ENCODE results near the gene COL4A5.

COL4A5 gene

GRCh38 chrX:108696690-108697089 is 257.1 kb downstream of the COL4A5 start:
- no peaks in the 10 kb centered on the region for H3K9me3 ChIP-seq (ENCODE audit: control insufficient read depth, low read length)
- H3K4me1 ChIP-seq (ENCODE audit: control insufficient read depth, insufficient read depth, low read length), result no peaks in the 10 kb centered on the region
- no peak overlapping the region for H3K4me3 ChIP-seq (ENCODE audit: low read length)
- no peaks in the 10 kb centered on the region for H3K27me3 ChIP-seq (ENCODE audit: control insufficient read depth, insufficient read depth, low read length)
- H3K36me3 ChIP-seq (ENCODE audit: control insufficient read depth, insufficient read depth, low read length), result no peaks in the 10 kb centered on the region
- no peak overlapping the region for H3K9ac ChIP-seq (ENCODE audit: low read length)

GRCh38 chrX:108699368-108699767 is 259.7 kb downstream of the COL4A5 start:
- Histone ChIP-seq H3K4me3 (ENCODE audit: low read length) (no peak overlapping the region), H3K9me3 (ENCODE audit: control insufficient read depth, low read length) (no peaks in the 10 kb centered on the region), H3K36me3 (ENCODE audit: control insufficient read depth, insufficient read depth, low read length) (no peaks in the 10 kb centered on the region), H3K4me1 (ENCODE audit: control insufficient read depth, insufficient read depth, low read length) (no peaks in the 10 kb centered on the region), H3K9ac (ENCODE audit: low read length) (no peak overlapping the region), H3K27me3 (ENCODE audit: control insufficient read depth, insufficient read depth, low read length) (no peaks in the 10 kb centered on the region)

GRCh38 chrX:108701633-108702032 is 262.0 kb downstream of the COL4A5 start:
- Histone ChIP-seq H3K9ac (ENCODE audit: low read length) (no peak overlapping the region), H3K27me3 (ENCODE audit: control insufficient read depth, insufficient read depth, low read length) (no peaks in the 10 kb centered on the region), H3K4me1 (ENCODE audit: control insufficient read depth, insufficient read depth, low read length) (no peaks in the 10 kb centered on the region), H3K4me3 (ENCODE audit: low read length) (no peak overlapping the region), H3K9me3 (ENCODE audit: control insufficient read depth, low read length) (no peaks in the 10 kb centered on the region), H3K36me3 (ENCODE audit: control insufficient read depth, insufficient read depth, low read length) (no peaks in the 10 kb centered on the region)

- Histone ChIP-seq H3K27me3 (ENCODE audit: control insufficient read depth, insufficient read depth, low read length) (no peaks in the 10 kb centered on the region), H3K9me3 (ENCODE audit: control insufficient read depth, low read length) (no peaks in the 10 kb centered on the region), H3K4me3 (ENCODE audit: low read length) (no peak overlapping the region), H3K4me1 (ENCODE audit: control insufficient read depth, insufficient read depth, low read length) (no peaks in the 10 kb centered on the region), H3K9ac (ENCODE audit: low read length) (no peak overlapping the region), H3K36me3 (ENCODE audit: control insufficient read depth, insufficient read depth, low read length) (no peaks in the 10 kb centered on the region)
Observed at GRCh38 chrX:108702530-108702929, 262.9 kb downstream of the COL4A5 start.

GRCh38 chrX:108704839-108705238 is 265.2 kb downstream of the COL4A5 start:
- H3K9ac ChIP-seq (ENCODE audit: low read length), result no peak overlapping the region
- H3K4me1 ChIP-seq (ENCODE audit: control insufficient read depth, insufficient read depth, low read length), result no peaks in the 10 kb centered on the region
- H3K27me3 ChIP-seq (ENCODE audit: control insufficient read depth, insufficient read depth, low read length), result no peaks in the 10 kb centered on the region

GRCh38 chrX:108712886-108713285 is 273.2 kb downstream of the COL4A5 start:
- H3K36me3 ChIP-seq (ENCODE audit: control insufficient read depth, insufficient read depth, low read length), result no peaks in the 10 kb centered on the region
- H3K4me1 ChIP-seq (ENCODE audit: control insufficient read depth, insufficient read depth, low read length), result no peaks in the 10 kb centered on the region
- H3K9me3 ChIP-seq (ENCODE audit: control insufficient read depth, low read length), result no peaks in the 10 kb centered on the region
- H3K4me3 ChIP-seq (ENCODE audit: low read length), result no peak overlapping the region
- H3K27me3 ChIP-seq (ENCODE audit: control insufficient read depth, insufficient read depth, low read length), result no peaks in the 10 kb centered on the region
- H3K9ac ChIP-seq (ENCODE audit: low read length), result no peak overlapping the region

More at GRCh38 chrX:108704839-108705238, 265.2 kb downstream of the COL4A5 start:
- Histone ChIP-seq H3K36me3 (ENCODE audit: control insufficient read depth, insufficient read depth, low read length) (no peaks in the 10 kb centered on the region), H3K9me3 (ENCODE audit: control insufficient read depth, low read length) (no peaks in the 10 kb centered on the region), H3K4me3 (ENCODE audit: low read length) (no peak overlapping the region)

- H3K27me3 ChIP-seq (ENCODE audit: control insufficient read depth, insufficient read depth, low read length), result no peaks in the 10 kb centered on the region
- no peak overlapping the region for H3K9ac ChIP-seq (ENCODE audit: low read length)
- H3K9me3 ChIP-seq (ENCODE audit: control insufficient read depth, low read length), result no peaks in the 10 kb centered on the region
- no peaks in the 10 kb centered on the region for H3K4me1 ChIP-seq (ENCODE audit: control insufficient read depth, insufficient read depth, low read length)
- no peaks in the 10 kb centered on the region for H3K36me3 ChIP-seq (ENCODE audit: control insufficient read depth, insufficient read depth, low read length)
- H3K4me3 ChIP-seq (ENCODE audit: low read length), result no peak overlapping the region
Observed at GRCh38 chrX:108722561-108722960, 282.9 kb downstream of the COL4A5 start.

- no peak overlapping the region for H3K4me3 ChIP-seq (ENCODE audit: low read length)
- H3K27me3 ChIP-seq (ENCODE audit: control insufficient read depth, insufficient read depth, low read length), result no peaks in the 10 kb centered on the region
- no peaks in the 10 kb centered on the region for H3K36me3 ChIP-seq (ENCODE audit: control insufficient read depth, insufficient read depth, low read length)
- no peaks in the 10 kb centered on the region for H3K9me3 ChIP-seq (ENCODE audit: control insufficient read depth, low read length)
- H3K9ac ChIP-seq (ENCODE audit: low read length), result no peak overlapping the region
- H3K4me1 ChIP-seq (ENCODE audit: control insufficient read depth, insufficient read depth, low read length), result no peaks in the 10 kb centered on the region
Observed at GRCh38 chrX:108726748-108727147, 287.1 kb downstream of the COL4A5 start.

- no peak overlapping the region for H3K9ac ChIP-seq (ENCODE audit: low read length)
- H3K4me3 ChIP-seq (ENCODE audit: low read length), result no peak overlapping the region
- H3K27me3 ChIP-seq (ENCODE audit: control insufficient read depth, insufficient read depth, low read length), result peaks cover 39% of the 10 kb centered on the region
- no peaks in the 10 kb centered on the region for H3K9me3 ChIP-seq (ENCODE audit: control insufficient read depth, low read length)
- H3K4me1 ChIP-seq (ENCODE audit: control insufficient read depth, insufficient read depth, low read length), result no peaks in the 10 kb centered on the region
- no peaks in the 10 kb centered on the region for H3K36me3 ChIP-seq (ENCODE audit: control insufficient read depth, insufficient read depth, low read length)
Observed at GRCh38 chrX:108731153-108731552, 291.5 kb downstream of the COL4A5 start.

GRCh38 chrX:108732630-108733321 is 293.1 kb downstream of the COL4A5 start:
- Histone ChIP-seq H3K36me3 (ENCODE audit: control insufficient read depth, insufficient read depth, low read length) (no peaks in the 10 kb centered on the region), H3K27me3 (ENCODE audit: control insufficient read depth, insufficient read depth, low read length) (peaks cover 50% of the 10 kb centered on the region), H3K4me3 (ENCODE audit: low read length) (no peak overlapping the region), H3K9ac (ENCODE audit: low read length) (no peak overlapping the region), H3K4me1 (ENCODE audit: control insufficient read depth, insufficient read depth, low read length) (no peaks in the 10 kb centered on the region), H3K9me3 (ENCODE audit: control insufficient read depth, low read length) (no peaks in the 10 kb centered on the region)

GRCh38 chrX:108734426-108734825 is 294.8 kb downstream of the COL4A5 start:
- Histone ChIP-seq H3K9me3 (ENCODE audit: control insufficient read depth, low read length) (no peaks in the 10 kb centered on the region), H3K4me3 (ENCODE audit: low read length) (no peak overlapping the region), H3K9ac (ENCODE audit: low read length) (no peak overlapping the region), H3K4me1 (ENCODE audit: control insufficient read depth, insufficient read depth, low read length) (no peaks in the 10 kb centered on the region), H3K27me3 (ENCODE audit: control insufficient read depth, insufficient read depth, low read length) (peaks cover 52% of the 10 kb centered on the region), H3K36me3 (ENCODE audit: control insufficient read depth, insufficient read depth, low read length) (no peaks in the 10 kb centered on the region)

GRCh38 chrX:108735091-108735678 is 295.5 kb downstream of the COL4A5 start:
- Histone ChIP-seq H3K9ac (ENCODE audit: low read length) (no peak overlapping the region), H3K9me3 (ENCODE audit: control insufficient read depth, low read length) (no peaks in the 10 kb centered on the region), H3K36me3 (ENCODE audit: control insufficient read depth, insufficient read depth, low read length) (no peaks in the 10 kb centered on the region), H3K4me3 (ENCODE audit: low read length) (no peak overlapping the region), H3K4me1 (ENCODE audit: control insufficient read depth, insufficient read depth, low read length) (no peaks in the 10 kb centered on the region), H3K27me3 (ENCODE audit: control insufficient read depth, insufficient read depth, low read length) (peaks cover 52% of the 10 kb centered on the region)

All from mucosa of stomach (tissue), 1 donor.